D721Med (cell line): ENCODE results near the gene PRKCZ.
A peak's percentile ranks its signal among the peaks of the same experiment; 100 is the strongest.

ENCODE experiments used
- DNase-seq: peaks from one replicate; pipeline ENCODE4 v3.0.0; 2011; ENCODE audit warnings: low spot score; ENCODE audit not compliant: insufficient read length
- FAIRE-seq: peaks from 2 replicates; lab custom pipeline; 2011; peaks lifted over from hg19 to GRCh38; lab: Jason Lieb, UNC
- CTCF ChIP-seq: IDR thresholded peaks from 2 replicates; pipeline ENCODE4 v1.5.1; 2012; ENCODE audit warnings: mild to moderate bottlenecking, control low read depth; ENCODE audit not compliant: insufficient read depth; ENCODE audit errors: missing control alignments

Gene PRKCZ

DNA sequence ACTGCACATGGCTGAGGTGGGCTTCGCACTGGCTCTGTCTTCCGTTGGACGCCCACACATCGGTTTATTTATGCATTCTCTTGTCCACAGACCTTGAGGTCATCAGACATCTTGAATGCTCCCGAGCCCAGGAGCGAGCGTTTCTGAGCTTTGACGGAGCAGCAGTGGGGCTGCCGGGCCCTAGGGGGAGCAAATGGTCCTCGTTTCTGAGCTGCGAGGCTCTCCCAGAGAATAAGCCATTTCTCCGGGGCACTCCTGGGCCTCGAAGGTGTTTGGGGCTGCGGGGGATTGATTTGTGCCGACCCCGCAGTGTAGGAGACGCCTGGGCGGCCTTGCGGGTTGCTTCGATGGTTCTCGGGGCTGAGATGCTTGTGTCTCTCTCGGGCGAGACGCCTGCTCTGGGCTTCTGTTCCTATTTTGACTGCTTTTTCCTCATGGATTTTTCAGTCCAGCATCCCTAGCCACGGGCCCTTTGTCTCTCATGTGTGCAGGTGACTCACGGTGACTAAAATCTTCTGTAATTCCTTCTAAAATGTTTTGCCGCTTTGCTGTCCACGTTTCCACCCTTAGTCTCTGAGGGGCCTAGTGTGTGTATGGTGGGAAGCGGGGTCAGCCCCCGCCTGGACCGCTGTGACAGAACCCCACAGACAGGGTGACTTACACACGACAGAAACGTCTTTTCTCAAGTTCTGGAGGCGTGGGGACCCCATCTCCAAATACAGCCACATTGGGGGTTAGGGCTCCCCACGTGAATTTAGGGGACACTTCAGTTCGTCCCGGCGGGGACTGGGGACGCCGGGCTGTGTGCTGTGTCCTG, 82.2 kb downstream of the PRKCZ start:
- TF ChIP-seq CTCF, result peak; percentile 45
- DNase-seq (no peak), FAIRE-seq (no peak)

GRCh38 chr1:2133039-2133878, 83.0 kb downstream of the PRKCZ start:
- no peak for FAIRE-seq
- no peak for DNase-seq

GRCh38 chr1:2133879-2134215, 83.6 kb downstream of the PRKCZ start:
- no peak for FAIRE-seq
- no peak for TF ChIP-seq CTCF

More at GRCh38 chr1:2133039-2133878, 83.0 kb downstream of the PRKCZ start:
- no peak for TF ChIP-seq CTCF

GRCh38 chr1:2134266-2134620, 84.0 kb downstream of the PRKCZ start:
- FAIRE-seq, result no peak
- no peak for TF ChIP-seq CTCF

More at GRCh38 chr1:2133879-2134215, 83.6 kb downstream of the PRKCZ start:
- DNase-seq, result no peak

DNA sequence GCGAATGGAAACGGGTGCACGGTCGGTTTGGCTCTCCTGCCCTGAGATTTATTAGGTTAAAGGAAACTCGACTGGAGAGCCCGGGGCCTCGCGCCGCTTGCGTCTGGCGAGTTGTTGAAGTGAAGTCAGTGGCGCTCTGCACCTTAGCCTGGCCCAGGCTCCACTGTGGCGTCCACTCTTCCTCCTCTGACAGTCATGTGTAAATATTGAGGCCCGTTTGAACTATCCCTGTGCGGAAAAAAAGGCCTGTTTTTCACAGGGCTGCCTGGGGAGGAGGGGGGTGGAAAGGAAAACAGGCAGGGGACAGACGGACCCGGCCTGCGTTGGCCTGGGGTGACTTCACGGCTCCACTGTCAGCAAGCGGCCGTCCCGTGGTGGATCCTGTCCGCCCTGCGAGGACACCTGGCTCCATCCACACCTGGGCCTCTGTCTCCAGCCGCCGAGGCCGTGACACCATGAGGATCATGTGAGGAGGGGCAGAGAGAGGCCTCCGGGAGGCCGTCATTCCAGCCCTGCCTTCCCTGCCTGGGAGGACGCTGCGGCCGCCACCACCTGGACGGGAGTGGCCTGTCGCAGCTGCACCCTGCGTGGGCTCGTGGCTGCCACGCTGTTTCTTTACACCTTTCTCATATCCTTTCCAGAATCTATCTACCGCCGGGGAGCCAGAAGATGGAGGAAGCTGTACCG, 84.6 kb downstream of the PRKCZ start:
- no peak for TF ChIP-seq CTCF
- DNase-seq (no peak), FAIRE-seq (no peak)

More at GRCh38 chr1:2134266-2134620, 84.0 kb downstream of the PRKCZ start:
- DNase-seq, result no peak

DNA sequence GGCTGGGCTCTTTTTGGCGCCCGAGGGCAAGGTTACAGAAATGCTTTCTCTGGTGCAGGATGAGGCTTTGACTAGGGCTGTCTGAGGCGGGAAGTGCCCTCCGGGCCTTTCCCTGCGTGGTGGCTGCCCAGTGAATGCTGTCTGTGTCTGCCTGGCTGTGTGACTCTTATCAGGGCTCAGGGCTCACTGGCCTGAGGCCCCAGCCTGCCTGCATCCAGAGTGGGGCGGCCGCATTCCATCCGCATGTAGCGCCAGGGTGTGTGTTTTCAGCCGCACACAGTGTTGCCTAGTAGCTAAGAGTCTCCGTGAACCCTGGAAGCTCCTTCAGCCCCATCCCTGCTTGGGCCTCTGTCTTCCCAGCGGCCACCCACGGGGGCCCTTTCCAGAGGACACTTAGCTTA, 85.2 kb downstream of the PRKCZ start:
- no peak for FAIRE-seq
- no peak for DNase-seq
- no peak for TF ChIP-seq CTCF
